H1 (cell line): ENCODE measurements around the gene CTCF. TPM values are rescaled to one million over a fixed set of nuclear protein-coding genes. Genes with fewer than 3 reads are reported as not detected.

Experiments
- CTCF ChIA-PET: fragments of 300-600 bp; sonication (Branson Sonifier 250); formaldehyde crosslinking; loops from one replicate; lab custom pipeline; 2021; ENCODE audit not compliant: partially characterized antibody; lab: Charles Lee
- POLR2A ChIA-PET: fragments of 300-600 bp; sonication (Branson Sonifier 250); formaldehyde crosslinking; loops from one replicate; lab custom pipeline; 2021; ENCODE audit warnings: inconsistent platforms; ENCODE audit not compliant: partially characterized antibody; lab: Charles Lee
- DNase-seq, 2 experiments: peaks; one replicate each; pipeline versions ENCODE4 v3.0.0 to v3.0.0-alpha.2; 2010 to 2022; ENCODE audit warnings: low spot score in 2 of 2, low read depth in 1 of 2, mixed read lengths in 1 of 2
- FAIRE-seq: peaks from 2 replicates; lab custom pipeline; 2011; peaks lifted over from hg19 to GRCh38; lab: Jason Lieb, UNC
- H2AFZ ChIP-seq: 2 replicates; pipeline ENCODE4 v1.8.1; 2012; ENCODE audit warnings: low read length, inconsistent platforms
- H2AK5ac ChIP-seq: 2 replicates; pipeline ENCODE4 v1.6.1; 2013; ENCODE audit warnings: low read depth, low read length
- H2BK120ac ChIP-seq: replicated peaks from 2 replicates; pipeline ENCODE3; 2013; ENCODE audit warnings: low read depth, low read length, inconsistent platforms
- H2BK12ac ChIP-seq: 2 replicates; pipeline ENCODE4 v1.6.1; 2013; ENCODE audit warnings: low read depth, low read length
- H2BK15ac ChIP-seq: 2 replicates; pipeline ENCODE4 v1.6.1; 2013; ENCODE audit warnings: low read length
- H2BK20ac ChIP-seq: 2 replicates; pipeline ENCODE4 v1.6.1; 2013; ENCODE audit warnings: low read length
- H2BK5ac ChIP-seq: 2 replicates; pipeline ENCODE4 v1.6.1; 2013; ENCODE audit warnings: low read depth, low read length
- H3K14ac ChIP-seq: 2 replicates; pipeline ENCODE4 v1.6.1; 2013; ENCODE audit warnings: inconsistent platforms; ENCODE audit not compliant: insufficient read length
- H3K18ac ChIP-seq: 2 replicates; pipeline ENCODE4 v1.6.1; 2013; ENCODE audit warnings: low read length; ENCODE audit errors: extremely low read depth
- H3K23ac ChIP-seq: 2 replicates; pipeline ENCODE4 v1.6.1; 2013; ENCODE audit warnings: inconsistent platforms; ENCODE audit not compliant: insufficient read length
- H3K23me2 ChIP-seq: 2 replicates; pipeline ENCODE4 v1.6.1; 2013; ENCODE audit warnings: low read depth, low read length
- H3K27ac ChIP-seq: 2 replicates; pipeline ENCODE4 v1.6.1; 2011; ENCODE audit warnings: low read depth, low read length, inconsistent platforms
- H3K27me3 ChIP-seq, 4 experiments: replicated peaks in 1 of 4; 1 replicate in 1 of 4; 2 replicates in 3 of 4; pipeline versions ENCODE4 v1.6.1 to v1.8.1; 2011 to 2013; ENCODE audit warnings: low read length in 3 of 4, mild to moderate bottlenecking in 3 of 4, inconsistent platforms in 2 of 4, mixed read lengths in 2 of 4, moderate library complexity in 1 of 4; ENCODE audit not compliant: control insufficient read depth in 3 of 4, insufficient read depth in 3 of 4; ENCODE audit errors: extremely low read depth in 1 of 4
- H3K36me3 ChIP-seq, 4 experiments: 2 replicates each; pipeline versions ENCODE4 v1.6.1 to v1.8.1; 2011 to 2013; ENCODE audit warnings: mild to moderate bottlenecking in 4 of 4, low read length in 3 of 4, moderate library complexity in 2 of 4, control low read depth in 1 of 4, inconsistent platforms in 1 of 4; ENCODE audit not compliant: insufficient read depth in 4 of 4, control insufficient read depth in 2 of 4
- H3K4ac ChIP-seq: replicated peaks from 2 replicates; pipeline ENCODE3; 2013; ENCODE audit warnings: low read length, low read depth, mixed read lengths, inconsistent platforms; ENCODE audit not compliant: insufficient read length
- H3K4me1 ChIP-seq, 4 experiments: replicated peaks in 1 of 4; 1 replicate in 1 of 4; 2 replicates in 3 of 4; pipeline versions ENCODE4 v1.6.1 to v1.8.1; 2011 to 2013; ENCODE audit warnings: low read length in 3 of 4, inconsistent platforms in 2 of 4, mixed read lengths in 1 of 4; ENCODE audit not compliant: insufficient read depth in 4 of 4, control insufficient read depth in 3 of 4
- H3K4me2 ChIP-seq, 2 experiments: 2 replicates each; pipeline versions ENCODE4 v1.6.1 to v1.8.1; 2011 to 2013; ENCODE audit warnings: low read depth in 2 of 2, low read length in 2 of 2, control low read depth in 1 of 2, inconsistent platforms in 1 of 2, mild to moderate bottlenecking in 1 of 2; ENCODE audit not compliant: insufficient read depth in 1 of 2
- H3K4me3 ChIP-seq, 4 experiments: fragments of 200-600, 300-600 bp in 1 of 4; sonication (generic), shearing (Covaris generic), sonication (Bioruptor Twin) in 1 of 4; 2 replicates each; pipeline versions ENCODE4 v1.5.1 to v1.8.1; 2011 to 2016; ENCODE audit warnings: low read length in 4 of 4, low read depth in 3 of 4, control low read depth in 2 of 4, inconsistent platforms in 2 of 4, mild to moderate bottlenecking in 2 of 4, mixed read lengths in 1 of 4, moderate library complexity in 1 of 4; ENCODE audit not compliant: insufficient read depth in 2 of 4; ENCODE audit errors: extremely low read depth in 1 of 4
- H3K56ac ChIP-seq: replicated peaks from 2 replicates; pipeline ENCODE3; 2013; ENCODE audit warnings: low read depth, mild to moderate bottlenecking, mixed read lengths, low read length, inconsistent platforms; ENCODE audit not compliant: insufficient read length
- H3K79me1 ChIP-seq: 2 replicates; pipeline ENCODE4 v1.6.1; 2013; ENCODE audit warnings: low read depth, low read length, control low read depth
- H3K79me2 ChIP-seq, 2 experiments: 2 replicates each; pipeline versions ENCODE4 v1.6.1 to v1.8.1; 2012 to 2013; ENCODE audit warnings: low read length in 2 of 2, mild to moderate bottlenecking in 2 of 2, inconsistent platforms in 1 of 2; ENCODE audit not compliant: insufficient read depth in 2 of 2, control insufficient read depth in 1 of 2
- H3K9ac ChIP-seq, 4 experiments: replicated peaks in 1 of 4; 1 replicate in 1 of 4; 2 replicates in 3 of 4; pipeline versions ENCODE4 v1.6.1 to v1.8.1; 2011 to 2013; ENCODE audit warnings: low read depth in 3 of 4, low read length in 3 of 4, control low read depth in 2 of 4, mild to moderate bottlenecking in 2 of 4, moderate library complexity in 2 of 4, inconsistent platforms in 1 of 4; ENCODE audit errors: extremely low read depth in 1 of 4
- H3K9me3 ChIP-seq, 2 experiments: 2 replicates each; pipeline versions ENCODE4 v1.6.1 to v1.8.1; 2012 to 2013; ENCODE audit warnings: mild to moderate bottlenecking in 2 of 2, moderate library complexity in 2 of 2, control low read depth in 1 of 2, inconsistent platforms in 1 of 2, low read depth in 1 of 2, low read length in 1 of 2, mixed read lengths in 1 of 2; ENCODE audit not compliant: insufficient read depth in 2 of 2
- H4K20me1 ChIP-seq, 2 experiments: replicated peaks in 1 of 2; 2 replicates each; pipeline versions ENCODE3 to v1.8.1; 2011 to 2013; ENCODE audit warnings: inconsistent platforms in 2 of 2, low read length in 2 of 2, mild to moderate bottlenecking in 1 of 2; ENCODE audit not compliant: insufficient read depth in 2 of 2, control insufficient read depth in 1 of 2
- H4K5ac ChIP-seq: 2 replicates; pipeline ENCODE4 v1.6.1; 2013; ENCODE audit warnings: low read length, low read depth, mixed read lengths, inconsistent platforms; ENCODE audit not compliant: insufficient read length
- H4K8ac ChIP-seq: 2 replicates; pipeline ENCODE4 v1.8.0; 2013; ENCODE audit warnings: mild to moderate bottlenecking, moderate library complexity, low read length, inconsistent platforms; ENCODE audit not compliant: insufficient read depth; ENCODE audit errors: extremely low read depth
- H4K91ac ChIP-seq: replicated peaks from 2 replicates; pipeline ENCODE3; 2013; ENCODE audit warnings: low read length, mixed read lengths, inconsistent platforms; ENCODE audit not compliant: insufficient read length
- CEBPB ChIP-seq: IDR thresholded peaks from 2 replicates; pipeline ENCODE4 v1.6.1; 2012; ENCODE audit warnings: low read depth, low read length
- CHD2 ChIP-seq: IDR thresholded peaks from 2 replicates; pipeline ENCODE4 v1.6.1; 2012; ENCODE audit warnings: low read length, improper control_type of control experiment
- EP300 ChIP-seq, 2 experiments: IDR thresholded peaks; 1 replicate in 1 of 2; 2 replicates in 1 of 2; pipeline ENCODE4 v1.6.1; 2011 to 2012; ENCODE audit warnings: low read depth in 2 of 2, low read length in 2 of 2, mild to moderate bottlenecking in 2 of 2, borderline replicate concordance in 1 of 2, inconsistent platforms in 1 of 2, moderate library complexity in 1 of 2
- FOSL1 ChIP-seq: IDR thresholded peaks from 2 replicates; pipeline ENCODE4 v1.6.1; 2011; ENCODE audit warnings: mild to moderate bottlenecking, low read depth, low read length, moderate library complexity; ENCODE audit not compliant: insufficient read depth
- POU5F1 ChIP-seq: IDR thresholded peaks from 2 replicates; pipeline ENCODE4 v1.6.1; 2011; ENCODE audit warnings: low read depth, mild to moderate bottlenecking, low read length, moderate library complexity
- RNF2 ChIP-seq: fragments of 200-900, 300-1000 bp; sonication (generic); IDR thresholded peaks from 2 replicates; pipeline ENCODE4 v1.7.1; 2016; ENCODE audit warnings: borderline replicate concordance, low read depth, mild to moderate bottlenecking, antibody characterized with exemption, low read length; ENCODE audit not compliant: poor library complexity, severe bottlenecking; ENCODE audit errors: missing control alignments
- USF2 ChIP-seq: IDR thresholded peaks from 2 replicates; pipeline ENCODE4 v1.6.1; 2011; ENCODE audit warnings: low read length, improper control_type of control experiment
- WGBS, 2 experiments: shearing (Covaris generic) in 1 of 2; methylation state at CpG; one replicate each; pipeline versions ENCODE4 v1.1.6 to v1.1.7; 2013 to 2015; ENCODE audit warnings: low lambda C conversion rate in 2 of 2, mixed read lengths in 2 of 2, inconsistent platforms in 1 of 2, low coverage in 1 of 2, missing lambda C conversion rate in 1 of 2; ENCODE audit not compliant: insufficient replicate concordance in 2 of 2, insufficient coverage in 1 of 2, insufficient read length in 1 of 2; ENCODE audit errors: extremely low coverage in 1 of 2, missing lambda C conversion rate in 1 of 2; 5-methylcytosine and 5-hydroxymethylcytosine counted together
- polyA plus RNA-seq, 7 experiments: library from polyadenylated mRNA; depleted of rRNA in 3 of 7; stranded (reverse) in 5 of 7; unstranded in 2 of 7; fragments of >200 nt in 5 of 7; fragments of 200-250 nt in 2 of 7; gene quantifications; 1 replicate in 5 of 7; 2 replicates in 1 of 7; 4 replicates in 1 of 7; pipeline versions ENCODE4 v1.2.1 to v1.2.3, GENCODE V29; 2011 to 2013; ENCODE audit warnings: missing spikeins in 2 of 7, mixed read lengths in 2 of 7
- total RNA-seq: library from RNA; stranded (reverse); fragmentation: NEBNext Ultra II Directional; extraction: Animal tissue kit (Norgen Biotek cat#: 25700); gene quantifications from 2 replicates; pipeline ENCODE4 v1.2.1, GENCODE V29; 2021

Gene CTCF
- total and polyA plus RNA-seq, 2 of the 8 experiments (the other 6 are each of a cell fraction or from before 2014, with no cell fraction given) = 32.4 to 66.0 TPM

GRCh38 chr16:67563708-67564468 lies 1.6 kb downstream of the CTCF start:
- FAIRE-seq = no peak

More at GRCh38 chr16:67563708-67564468, 1.6 kb downstream of the CTCF start:
- peak overlapping the region; percentile 98 for H3K27ac ChIP-seq
- H2BK15ac ChIP-seq = no peak overlapping the region
- TF ChIP-seq CEBPB = peak; percentile 96
- TF ChIP-seq USF2 = no peak
- TF ChIP-seq RNF2 = no peak
- TF ChIP-seq CHD2 = no peak
- TF ChIP-seq POU5F1 = no peak
- TF ChIP-seq EP300 (IDR thresholded peaks at IDR 0.05; ENCODE audit: borderline replicate concordance in 1 of 2, low read depth in 2 of 2, low read length in 2 of 2) = no peak
- no peak for TF ChIP-seq FOSL1
- TF ChIP-seq, all 59 proteins: peak for 1
- DNase-seq = no peak
- Histone ChIP-seq H3K9me3 (no peaks in the 10 kb centered on the region), H3K18ac (no peak overlapping the region; the same call in 1 of the 2 replicates), H2BK12ac (no peak overlapping the region; the same call in 1 of the 2 replicates), H3K56ac (peak overlapping the region; percentile 67), H3K79me1 (peaks cover 13% of the 10 kb centered on the region), H2BK120ac (no peak overlapping the region), H3K23me2 (peaks cover 3% of the 10 kb centered on the region), H3K36me3 (no peaks in the 10 kb centered on the region), H4K5ac (peak overlapping the region; percentile 94), H4K8ac (peak overlapping the region; percentile 99; the same call in 1 of the 2 replicates), H3K79me2 (peaks cover 16 to 75% of the 10 kb centered on the region in 2 experiments), H3K27me3 (no peaks in the 10 kb centered on the region), H3K23ac (no peak overlapping the region), H2BK5ac (peak overlapping the region; percentile 98; the same call in 1 of the 2 replicates), H3K14ac (no peak overlapping the region), H2AFZ (no peak overlapping the region), H2AK5ac (peak overlapping the region; percentile 33; the same call in 1 of the 2 replicates), H4K91ac (peak overlapping the region; percentile 14), H3K4me2 (peak overlapping the region; percentile 76), H3K9ac (peak overlapping the region; percentile 97 to 100 (median 99)), H4K20me1 (peaks cover 0 to 2% of the 10 kb centered on the region in 2 experiments), H2BK20ac (no peak overlapping the region), H3K4me1 (peaks cover 0 to 7% (median 1%) of the 10 kb centered on the region in 4 experiments; a peak in 4 of 7 replicates), H3K4ac (no peak overlapping the region), H3K4me3 (peak overlapping the region; percentile 76 to 94 (median 79))
- ChIA-PET POLR2A (interaction anchor here (0.7 to 8.4 kb wide), 31 partner anchors 8 to 243 kb away, joined by 3 to 105 read pairs (median 4); partner anchors contain the start of genes ACD, CARMIL2, PARD6A and RANBP10), CTCF (interaction anchor here (0.6 to 10.4 kb wide), 17 partner anchors 9 to 100 kb away, joined by 3 to 108 read pairs (median 5); partner anchors contain the start of gene ATP6V0D1)
- 19% methylated on average over 20 of the region's 20 CpGs; no CpG with 5 or more reads in 1 of the 2 experiments for WGBS, 2 experiments
